GM19099 (cell line): ENCODE measurements around the gene AIFM3.

Experiments
- POLR2A ChIP-seq: IDR thresholded peaks from 3 replicates; pipeline ENCODE4 v1.6.1; 2011; ENCODE audit warnings: low read depth; ENCODE audit not compliant: insufficient read length; ENCODE audit errors: extremely low read depth

The AIFM3 gene

DNA sequence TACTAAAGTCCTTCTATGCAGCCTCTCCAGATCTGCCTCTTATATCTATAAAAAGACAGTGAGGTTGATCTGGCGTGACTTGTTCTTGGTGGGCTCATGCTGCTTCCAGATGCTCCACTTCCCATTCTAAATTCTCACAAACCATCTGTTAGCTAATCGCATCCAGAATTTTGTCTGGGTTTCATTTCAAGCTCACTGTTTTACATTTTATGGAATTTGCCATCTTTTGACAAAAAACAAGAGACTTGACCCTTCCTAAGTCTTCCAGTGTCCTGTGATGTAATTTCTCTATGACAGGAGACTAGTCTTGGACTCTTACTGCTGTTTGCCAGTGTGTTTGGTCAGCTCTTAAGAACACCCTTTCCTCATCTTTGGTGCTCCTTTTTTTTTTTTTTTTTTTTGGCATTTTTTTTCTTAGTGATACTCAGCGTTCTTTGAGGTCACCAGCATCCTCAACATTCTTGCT, 26.8 kb upstream of the AIFM3 start:
- no peak for TF ChIP-seq POLR2A

DNA sequence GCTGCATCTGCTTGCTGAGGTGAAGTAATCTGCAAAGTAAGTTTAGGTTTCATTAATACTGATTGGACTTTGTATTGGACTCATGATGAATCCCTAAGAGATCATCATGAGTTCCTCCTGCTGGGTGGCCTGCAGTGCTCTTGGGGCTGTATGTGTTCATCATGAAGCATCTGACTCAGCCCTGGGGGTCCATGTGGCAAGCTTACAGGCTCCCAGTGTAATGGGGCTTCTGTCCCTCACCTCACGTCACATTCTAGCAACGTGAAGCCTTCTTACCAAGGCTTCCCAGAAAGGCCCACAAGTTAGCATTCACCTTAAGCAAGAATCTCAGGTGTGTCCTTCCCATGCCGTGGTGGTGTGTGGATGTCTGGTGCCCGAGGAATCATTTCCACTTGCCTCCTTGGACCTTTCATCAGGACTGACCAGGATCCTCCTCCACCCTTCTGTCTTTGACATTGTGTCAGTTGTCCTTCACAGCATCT, 26.1 kb upstream of the AIFM3 start:
- TF ChIP-seq POLR2A, result no peak

DNA sequence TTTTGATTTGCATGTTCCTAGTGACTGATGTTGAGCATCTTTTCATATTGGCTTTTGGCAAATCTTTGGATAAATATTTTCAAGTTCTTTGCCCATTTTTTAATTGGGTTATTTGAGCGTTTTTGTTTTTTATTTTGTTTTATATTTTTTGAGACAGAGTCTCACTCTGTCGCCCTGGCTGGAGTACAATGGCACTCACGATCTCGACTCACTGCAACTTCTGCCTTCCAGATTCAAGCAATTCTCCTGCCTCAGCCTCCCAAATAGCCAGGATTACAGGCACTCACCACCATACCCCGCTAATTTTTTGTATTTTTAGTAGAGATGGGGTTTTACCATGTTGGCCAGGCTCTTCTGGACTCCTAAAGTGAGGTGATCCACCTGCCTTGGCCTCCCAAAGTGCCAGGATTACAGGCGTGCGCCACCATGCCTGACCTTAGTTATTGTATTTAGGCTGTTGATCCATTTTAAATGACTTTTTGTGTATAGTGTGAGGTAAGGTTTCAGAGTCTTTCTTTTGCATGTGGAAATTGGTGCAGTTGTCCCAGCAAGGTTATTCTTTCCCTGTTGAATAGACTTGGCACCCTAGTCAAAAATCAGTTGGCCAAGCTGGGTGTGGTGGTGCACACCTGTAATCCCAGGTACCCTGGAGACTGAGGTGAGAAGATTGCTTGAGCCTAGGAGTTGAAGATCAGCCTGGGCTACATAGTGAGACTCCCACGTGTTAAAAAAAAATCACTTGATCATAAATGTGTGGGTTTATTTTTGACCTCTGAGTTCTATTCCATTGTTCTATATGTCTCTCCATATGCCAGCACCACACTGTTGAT, 23.7 kb upstream of the AIFM3 start:
- TF ChIP-seq POLR2A, result no peak

DNA sequence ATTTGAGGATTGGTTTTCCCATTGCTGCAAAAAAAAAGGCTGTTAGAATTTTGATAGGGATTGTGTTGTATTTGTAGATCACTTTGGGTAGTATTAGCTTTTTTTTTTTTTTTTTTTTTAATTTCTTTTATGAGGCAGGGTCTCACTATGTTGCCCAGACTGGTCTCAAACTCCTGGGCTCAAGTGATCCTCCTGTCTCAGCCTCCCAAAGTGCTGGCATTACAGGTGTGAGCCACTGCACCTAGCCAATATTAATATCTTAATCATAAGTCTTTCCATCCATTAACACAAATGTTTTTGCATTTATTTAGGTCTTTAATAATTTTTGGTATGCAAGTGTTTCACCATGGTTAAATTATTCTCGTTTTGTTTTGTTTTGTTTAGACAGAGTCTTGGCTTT, 23.0 kb upstream of the AIFM3 start:
- no peak for TF ChIP-seq POLR2A

DNA sequence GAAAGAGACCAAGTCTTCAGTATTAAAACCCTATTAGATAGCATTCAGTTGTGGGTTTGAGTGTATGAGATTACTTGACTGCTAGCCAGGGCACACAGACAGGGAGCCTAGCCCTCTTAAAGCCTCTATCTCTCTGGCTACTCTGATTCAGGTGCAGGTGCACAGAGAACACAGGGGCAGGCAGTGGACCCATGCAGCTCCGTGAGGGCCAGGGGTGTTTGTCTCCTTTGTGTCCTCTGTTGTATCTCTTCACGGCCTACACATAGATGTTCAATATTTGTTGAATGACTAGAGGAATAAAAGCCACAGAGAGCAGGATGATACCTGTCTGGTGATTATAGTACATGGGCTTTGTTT, 21.5 kb upstream of the AIFM3 start:
- TF ChIP-seq POLR2A, result no peak

GRCh38 chr22:20946080-20946986, 20.7 kb upstream of the AIFM3 start:
- no peak for TF ChIP-seq POLR2A

GRCh38 chr22:20946991-20947390, 20.1 kb upstream of the AIFM3 start:
- TF ChIP-seq POLR2A, result no peak

GRCh38 chr22:20948450-20948849, 18.6 kb upstream of the AIFM3 start:
- no peak for TF ChIP-seq POLR2A

- TF ChIP-seq POLR2A, result no peak
These were observed 18.1 kb upstream of the AIFM3 start for GRCh38 chr22:20948989-20949388.

DNA sequence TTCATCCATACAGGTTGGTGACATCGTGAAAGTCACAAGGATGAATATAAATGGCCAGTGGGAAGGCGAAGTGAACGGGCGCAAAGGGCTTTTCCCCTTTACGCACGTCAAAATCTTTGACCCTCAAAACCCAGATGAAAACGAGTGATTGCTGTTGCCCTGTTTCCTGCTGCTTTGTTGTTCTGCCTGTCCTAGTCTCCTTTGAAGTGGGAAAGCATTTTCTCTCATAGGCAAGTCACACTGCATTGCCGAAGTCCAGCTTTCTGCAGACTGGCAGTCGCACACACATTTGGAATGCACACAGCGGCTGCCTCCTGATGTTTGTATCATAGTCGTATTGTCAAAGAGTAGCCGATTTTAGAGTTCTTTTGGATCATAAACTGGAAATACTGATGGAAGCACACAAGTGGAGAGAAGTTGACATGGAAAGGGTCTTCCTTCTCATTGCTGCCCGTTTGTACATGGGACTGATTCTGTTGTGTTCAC, 17.3 kb upstream of the AIFM3 start:
- TF ChIP-seq POLR2A, result no peak

GRCh38 chr22:20951151-20951931, 15.7 kb upstream of the AIFM3 start:
- TF ChIP-seq POLR2A, result no peak

- no peak for TF ChIP-seq POLR2A
These were observed 15.1 kb upstream of the AIFM3 start for GRCh38 chr22:20951932-20952380.

DNA sequence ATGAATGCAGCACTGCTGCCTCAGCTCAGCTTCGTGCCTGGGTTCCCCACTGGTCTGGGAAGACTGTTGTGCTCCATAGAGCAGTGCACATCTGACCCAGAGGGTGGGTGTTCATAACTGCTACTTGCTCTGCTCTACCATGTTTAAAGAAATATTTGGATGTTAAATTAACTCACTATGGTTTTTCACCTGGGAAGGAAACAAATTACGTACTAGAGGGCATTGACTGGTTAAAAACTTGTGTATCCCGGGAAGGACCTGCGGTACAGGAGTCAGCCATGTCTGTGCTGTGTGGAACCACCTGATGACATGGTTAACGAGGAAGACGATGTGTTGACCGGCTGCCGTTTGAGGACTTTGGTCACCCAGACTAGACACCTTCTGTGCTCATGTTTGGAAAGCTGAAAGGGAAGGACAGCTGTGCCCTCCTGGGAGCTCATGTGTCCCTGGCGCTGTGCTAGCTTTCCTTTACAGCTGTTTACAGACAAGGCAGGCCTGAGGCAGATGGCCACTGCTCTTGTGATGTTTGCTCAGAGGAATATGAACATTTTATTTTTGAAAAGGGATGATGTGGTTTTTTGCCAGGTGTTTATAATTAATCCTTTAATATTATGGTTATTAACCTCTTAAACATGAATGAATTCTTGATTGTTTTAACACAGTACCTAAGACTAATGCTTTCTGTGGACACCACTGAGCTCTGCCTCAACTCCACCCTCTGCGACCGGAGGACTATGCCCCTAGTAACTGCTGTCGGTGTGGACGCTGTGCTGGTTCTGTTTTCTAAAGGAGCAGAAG, 14.3 kb upstream of the AIFM3 start:
- TF ChIP-seq POLR2A, result no peak

- TF ChIP-seq POLR2A, result no peak
These were observed 13.8 kb upstream of the AIFM3 start for GRCh38 chr22:20953342-20953608.

- no peak for TF ChIP-seq POLR2A
These were observed 13.2 kb upstream of the AIFM3 start for GRCh38 chr22:20953668-20954500.
